ENCODE data around the gene SGCA. TPM values are rescaled to one million over a fixed set of nuclear protein-coding genes. Genes with fewer than 3 reads are reported as not detected.

SGCA gene
- total and polyA plus RNA-seq, 2 of the 13 experiments (the other 11 are each of a cell fraction or from before 2014, with no cell fraction given) = not detected

DNA sequence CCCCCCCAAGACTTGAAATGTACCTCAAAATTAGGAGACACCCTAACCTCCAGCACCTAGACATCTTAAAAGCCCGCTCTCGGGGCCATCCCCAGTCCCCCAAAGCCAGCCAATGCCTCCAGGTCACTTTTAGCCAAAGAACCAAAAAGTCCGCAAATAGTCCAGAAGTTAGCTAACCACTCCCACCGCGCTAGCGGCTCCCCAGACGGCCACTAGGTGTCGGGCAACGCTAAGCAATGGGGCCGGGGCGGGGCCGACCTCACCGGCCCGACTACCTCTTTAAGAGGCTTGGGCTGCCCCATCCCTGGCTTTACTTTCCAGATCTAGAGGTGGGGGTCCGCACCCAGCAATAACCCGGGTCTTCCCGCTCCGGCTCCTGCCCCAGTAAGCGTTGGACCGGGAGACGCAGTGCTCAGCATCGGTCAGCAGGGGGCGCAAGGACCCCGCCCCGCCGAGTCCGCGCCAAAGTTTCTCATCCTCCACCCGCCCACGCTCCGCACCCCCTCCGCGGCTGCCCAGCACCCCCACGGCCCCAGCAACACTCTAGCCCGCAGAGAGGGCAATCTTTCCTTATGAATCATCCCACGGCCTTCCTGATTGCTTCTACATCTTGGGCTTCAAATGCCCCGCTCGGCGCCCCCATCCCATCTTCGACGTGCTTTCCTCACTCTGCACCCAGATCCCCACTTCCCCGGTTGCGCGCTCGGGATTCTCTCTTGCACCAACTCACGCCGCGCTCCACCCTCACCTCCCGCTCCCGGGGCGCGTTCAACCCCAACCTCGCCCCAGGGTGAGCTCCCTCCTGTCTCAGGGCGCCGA lies 34.9 kb downstream of the SGCA start (continued):
- TF ChIP-seq, protein P1, sequence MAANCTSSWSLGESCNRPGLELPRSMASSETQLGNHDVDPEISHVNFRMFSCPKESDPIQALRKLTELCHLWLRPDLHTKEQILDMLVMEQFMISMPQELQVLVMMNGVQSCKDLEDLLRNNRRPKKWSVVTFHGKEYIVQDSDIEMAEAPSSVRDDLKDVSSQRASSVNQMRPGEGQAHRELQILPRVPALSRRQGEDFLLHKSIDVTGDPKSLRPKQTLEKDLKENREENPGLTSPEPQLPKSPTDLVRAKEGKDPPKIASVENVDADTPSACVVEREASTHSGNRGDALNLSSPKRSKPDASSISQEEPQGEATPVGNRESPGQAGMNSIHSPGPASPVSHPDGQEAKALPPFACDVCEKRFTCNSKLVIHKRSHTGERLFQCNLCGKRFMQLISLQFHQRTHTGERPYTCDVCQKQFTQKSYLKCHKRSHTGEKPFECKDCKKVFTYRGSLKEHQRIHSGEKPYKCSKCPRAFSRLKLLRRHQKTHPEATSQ (CRISPR knock-in tag; IDR thresholded peaks at IDR 0.05; ENCODE audit: borderline replicate concordance) = no peak
- TF ChIP-seq ARNT2 (CRISPR knock-in tag; IDR thresholded peaks at IDR 0.05; ENCODE audit: low read depth) = peak; percentile 51; the same call in 1 of the 2 replicates
- TF ChIP-seq ZNF3 (CRISPR knock-in tag; IDR thresholded peaks at IDR 0.05) = no peak
- no peak for TF ChIP-seq POLR2G (IDR thresholded peaks at IDR 0.05; ENCODE audit: low read depth, low read length)
- no peak for TF ChIP-seq FOXK2 (IDR thresholded peaks at IDR 0.05)
- TF ChIP-seq ZNF230 (CRISPR knock-in tag; IDR thresholded peaks at IDR 0.05) = peak; percentile 26; the same call in 1 of the 2 replicates
- TF ChIP-seq, protein P2, sequence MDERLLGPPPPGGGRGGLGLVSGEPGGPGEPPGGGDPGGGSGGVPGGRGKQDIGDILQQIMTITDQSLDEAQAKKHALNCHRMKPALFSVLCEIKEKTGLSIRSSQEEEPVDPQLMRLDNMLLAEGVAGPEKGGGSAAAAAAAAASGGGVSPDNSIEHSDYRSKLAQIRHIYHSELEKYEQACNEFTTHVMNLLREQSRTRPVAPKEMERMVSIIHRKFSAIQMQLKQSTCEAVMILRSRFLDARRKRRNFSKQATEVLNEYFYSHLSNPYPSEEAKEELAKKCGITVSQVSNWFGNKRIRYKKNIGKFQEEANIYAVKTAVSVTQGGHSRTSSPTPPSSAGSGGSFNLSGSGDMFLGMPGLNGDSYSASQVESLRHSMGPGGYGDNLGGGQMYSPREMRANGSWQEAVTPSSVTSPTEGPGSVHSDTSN (CRISPR knock-in tag; IDR thresholded peaks at IDR 0.05) = no peak
- TF ChIP-seq ZNF713 (CRISPR knock-in tag; IDR thresholded peaks at IDR 0.05) = no peak
- TF ChIP-seq, protein P3, sequence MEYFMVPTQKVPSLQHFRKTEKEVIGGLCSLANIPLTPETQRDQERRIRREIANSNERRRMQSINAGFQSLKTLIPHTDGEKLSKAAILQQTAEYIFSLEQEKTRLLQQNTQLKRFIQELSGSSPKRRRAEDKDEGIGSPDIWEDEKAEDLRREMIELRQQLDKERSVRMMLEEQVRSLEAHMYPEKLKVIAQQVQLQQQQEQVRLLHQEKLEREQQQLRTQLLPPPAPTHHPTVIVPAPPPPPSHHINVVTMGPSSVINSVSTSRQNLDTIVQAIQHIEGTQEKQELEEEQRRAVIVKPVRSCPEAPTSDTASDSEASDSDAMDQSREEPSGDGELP (IDR thresholded peaks at IDR 0.05; ENCODE audit: borderline replicate concordance, low read depth) = no peak
- TF ChIP-seq FOXA3 (CRISPR knock-in tag; IDR thresholded peaks at IDR 0.05) = 0 out of 2 replicates have a peak, but pooled peaks have one; percentile 10
- TF ChIP-seq, protein P4, sequence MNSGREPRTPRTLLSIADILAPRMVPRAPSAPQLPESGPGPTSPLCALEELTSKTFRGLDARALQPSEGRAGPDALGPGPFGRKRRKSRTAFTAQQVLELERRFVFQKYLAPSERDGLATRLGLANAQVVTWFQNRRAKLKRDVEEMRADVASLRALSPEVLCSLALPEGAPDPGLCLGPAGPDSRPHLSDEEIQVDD (CRISPR knock-in tag; IDR thresholded peaks at IDR 0.05; ENCODE audit: borderline replicate concordance) = no peak
- TF ChIP-seq RNF2 (conservative IDR thresholded peaks at IDR 0.05; ENCODE audit: low read depth) = 0 out of 2 replicates have a peak, but pooled peaks have one; percentile 39
- TF ChIP-seq RXRB (CRISPR knock-in tag; IDR thresholded peaks at IDR 0.05; ENCODE audit: borderline replicate concordance) = 0 out of 2 replicates have a peak, but pooled peaks have one; percentile 28
- TF ChIP-seq MBD4 (IDR thresholded peaks at IDR 0.05; ENCODE audit: borderline replicate concordance, low read length) = no peak
- 0 out of 3 replicates have a peak, but pooled peaks have one; percentile 29 for TF ChIP-seq MXI1 (IDR thresholded peaks at IDR 0.05; ENCODE audit: borderline replicate concordance, low read depth, low read length)
- TF ChIP-seq ZBTB7A (CRISPR knock-in tag; IDR thresholded peaks at IDR 0.05) = no peak
- TF ChIP-seq ZFP1 (CRISPR knock-in tag; IDR thresholded peaks at IDR 0.05) = no peak
- no peak for TF ChIP-seq ZNF253 (CRISPR knock-in tag; IDR thresholded peaks at IDR 0.05; ENCODE audit: borderline replicate concordance)
- no peak for TF ChIP-seq ZNF737 (CRISPR knock-in tag; IDR thresholded peaks at IDR 0.05; ENCODE audit: borderline replicate concordance)
- peak; percentile 83 for TF ChIP-seq ZNF501 (CRISPR knock-in tag; IDR thresholded peaks at IDR 0.05)
- TF ChIP-seq, protein P5, sequence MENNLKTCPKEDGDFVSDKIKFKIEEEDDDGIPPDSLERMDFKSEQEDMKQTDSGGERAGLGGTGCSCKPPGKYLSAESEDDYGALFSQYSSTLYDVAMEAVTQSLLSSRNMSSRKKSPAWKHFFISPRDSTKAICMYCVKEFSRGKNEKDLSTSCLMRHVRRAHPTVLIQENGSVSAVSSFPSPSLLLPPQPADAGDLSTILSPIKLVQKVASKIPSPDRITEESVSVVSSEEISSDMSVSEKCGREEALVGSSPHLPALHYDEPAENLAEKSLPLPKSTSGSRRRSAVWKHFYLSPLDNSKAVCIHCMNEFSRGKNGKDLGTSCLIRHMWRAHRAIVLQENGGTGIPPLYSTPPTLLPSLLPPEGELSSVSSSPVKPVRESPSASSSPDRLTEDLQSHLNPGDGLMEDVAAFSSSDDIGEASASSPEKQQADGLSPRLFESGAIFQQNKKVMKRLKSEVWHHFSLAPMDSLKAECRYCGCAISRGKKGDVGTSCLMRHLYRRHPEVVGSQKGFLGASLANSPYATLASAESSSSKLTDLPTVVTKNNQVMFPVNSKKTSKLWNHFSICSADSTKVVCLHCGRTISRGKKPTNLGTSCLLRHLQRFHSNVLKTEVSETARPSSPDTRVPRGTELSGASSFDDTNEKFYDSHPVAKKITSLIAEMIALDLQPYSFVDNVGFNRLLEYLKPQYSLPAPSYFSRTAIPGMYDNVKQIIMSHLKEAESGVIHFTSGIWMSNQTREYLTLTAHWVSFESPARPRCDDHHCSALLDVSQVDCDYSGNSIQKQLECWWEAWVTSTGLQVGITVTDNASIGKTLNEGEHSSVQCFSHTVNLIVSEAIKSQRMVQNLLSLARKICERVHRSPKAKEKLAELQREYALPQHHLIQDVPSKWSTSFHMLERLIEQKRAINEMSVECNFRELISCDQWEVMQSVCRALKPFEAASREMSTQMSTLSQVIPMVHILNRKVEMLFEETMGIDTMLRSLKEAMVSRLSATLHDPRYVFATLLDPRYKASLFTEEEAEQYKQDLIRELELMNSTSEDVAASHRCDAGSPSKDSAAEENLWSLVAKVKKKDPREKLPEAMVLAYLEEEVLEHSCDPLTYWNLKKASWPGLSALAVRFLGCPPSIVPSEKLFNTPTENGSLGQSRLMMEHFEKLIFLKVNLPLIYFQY (CRISPR knock-in tag; IDR thresholded peaks at IDR 0.05; ENCODE audit: borderline replicate concordance) = 0 out of 2 replicates have a peak, but pooled peaks have one; percentile 71
- no peak for TF ChIP-seq RCOR2 (CRISPR knock-in tag; IDR thresholded peaks at IDR 0.05)
- TF ChIP-seq ZMYM4 (CRISPR knock-in tag; IDR thresholded peaks at IDR 0.05) = no peak
- no peak for TF ChIP-seq KLF11 (CRISPR knock-in tag; IDR thresholded peaks at IDR 0.05)
